KOPT-K1 (cell line): Measurements from ENCODE around the gene PBX3.
A peak's percentile ranks its signal among the peaks of the same experiment; 100 is the strongest.
"Not testable (repeated sequence)": the region's sequence is repeated elsewhere in the genome, so short reads cannot be mapped to it uniquely, and the experiment has no call there.

Source experiments
- H3K27ac ChIP-seq: fragments of 200-600 bp; sonication (generic); 2 replicates; pipeline ENCODE4 v1.5.1; 2016; ENCODE audit warnings: antibody characterized with exemption, mild to moderate bottlenecking, low read depth, low read length; ENCODE audit not compliant: poor library complexity, severe bottlenecking
- H3K36me3 ChIP-seq: fragments of 200-600 bp; sonication (generic); 2 replicates; pipeline ENCODE4 v1.5.1; 2017; ENCODE audit warnings: antibody characterized with exemption, mild to moderate bottlenecking, low read length, moderate library complexity; ENCODE audit not compliant: insufficient read depth
- H3K9me3 ChIP-seq: fragments of 200-600 bp; sonication (generic); 2 replicates; pipeline ENCODE4 v1.5.1; 2017; ENCODE audit warnings: antibody characterized with exemption, low read length, mild to moderate bottlenecking; ENCODE audit not compliant: insufficient read depth, poor library complexity, severe bottlenecking

PBX3 gene

GRCh38 chr9:125816321-125816720 lies 69.1 kb downstream of the PBX3 start:
- no peak overlapping the region for H3K27ac ChIP-seq
- no peaks in the 10 kb centered on the region for H3K36me3 ChIP-seq
- no peaks in the 10 kb centered on the region for H3K9me3 ChIP-seq

- Histone ChIP-seq H3K27ac (no peak overlapping the region), H3K36me3 (no peaks in the 10 kb centered on the region), H3K9me3 (no peaks in the 10 kb centered on the region)
Observed at GRCh38 chr9:125820100-125820804, 73.1 kb downstream of the PBX3 start.

GRCh38 chr9:125821078-125821477 lies 73.9 kb downstream of the PBX3 start:
- H3K36me3 ChIP-seq = no peaks in the 10 kb centered on the region
- H3K9me3 ChIP-seq = no peaks in the 10 kb centered on the region
- no peak overlapping the region for H3K27ac ChIP-seq

- H3K36me3 ChIP-seq = no peaks in the 10 kb centered on the region
- H3K9me3 ChIP-seq = no peaks in the 10 kb centered on the region
- H3K27ac ChIP-seq = no peak overlapping the region
Observed at GRCh38 chr9:125822160-125822559, 75.0 kb downstream of the PBX3 start.

GRCh38 chr9:125822902-125823301 lies 75.7 kb downstream of the PBX3 start:
- H3K27ac ChIP-seq = no peak overlapping the region
- no peaks in the 10 kb centered on the region for H3K36me3 ChIP-seq
- H3K9me3 ChIP-seq = no peaks in the 10 kb centered on the region

GRCh38 chr9:125823874-125824406 lies 76.8 kb downstream of the PBX3 start:
- peak overlapping the region; percentile 64 for H3K27ac ChIP-seq
- H3K36me3 ChIP-seq, H3K9me3 ChIP-seq: not testable (repeated sequence)

GRCh38 chr9:125825762-125826161 lies 78.6 kb downstream of the PBX3 start:
- Histone ChIP-seq H3K36me3 (no peaks in the 10 kb centered on the region), H3K27ac (no peak overlapping the region), H3K9me3 (no peaks in the 10 kb centered on the region)

- H3K36me3 ChIP-seq = no peaks in the 10 kb centered on the region
- no peak overlapping the region for H3K27ac ChIP-seq
- H3K9me3 ChIP-seq = no peaks in the 10 kb centered on the region
Observed at GRCh38 chr9:125826850-125827249, 79.7 kb downstream of the PBX3 start.

GRCh38 chr9:125829743-125830142 lies 82.6 kb downstream of the PBX3 start:
- Histone ChIP-seq H3K27ac (peak overlapping the region; percentile 69), H3K9me3 (no peaks in the 10 kb centered on the region), H3K36me3 (no peaks in the 10 kb centered on the region)

GRCh38 chr9:125831054-125831453 lies 83.9 kb downstream of the PBX3 start:
- Histone ChIP-seq H3K36me3 (no peaks in the 10 kb centered on the region), H3K9me3 (no peaks in the 10 kb centered on the region), H3K27ac (no peak overlapping the region)

GRCh38 chr9:125831616-125832015 lies 84.4 kb downstream of the PBX3 start:
- H3K9me3 ChIP-seq = no peaks in the 10 kb centered on the region
- H3K36me3 ChIP-seq = no peaks in the 10 kb centered on the region
- H3K27ac ChIP-seq = no peak overlapping the region

- H3K27ac ChIP-seq = no peak overlapping the region
- no peaks in the 10 kb centered on the region for H3K36me3 ChIP-seq
- no peaks in the 10 kb centered on the region for H3K9me3 ChIP-seq
Observed at GRCh38 chr9:125835655-125836054, 88.5 kb downstream of the PBX3 start.

- no peaks in the 10 kb centered on the region for H3K9me3 ChIP-seq
- no peak overlapping the region for H3K27ac ChIP-seq
- H3K36me3 ChIP-seq = no peaks in the 10 kb centered on the region
Observed at GRCh38 chr9:125839317-125839716, 92.1 kb downstream of the PBX3 start.

GRCh38 chr9:125841444-125841843 lies 94.3 kb downstream of the PBX3 start:
- Histone ChIP-seq H3K9me3 (no peaks in the 10 kb centered on the region), H3K27ac (no peak overlapping the region), H3K36me3 (no peaks in the 10 kb centered on the region)

- H3K9me3 ChIP-seq = no peaks in the 10 kb centered on the region
- H3K36me3 ChIP-seq = no peaks in the 10 kb centered on the region
- H3K27ac ChIP-seq = no peak overlapping the region
Observed at GRCh38 chr9:125842242-125842641, 95.1 kb downstream of the PBX3 start.

GRCh38 chr9:125843646-125844045 lies 96.5 kb downstream of the PBX3 start:
- Histone ChIP-seq H3K36me3 (no peaks in the 10 kb centered on the region), H3K9me3 (no peaks in the 10 kb centered on the region), H3K27ac (no peak overlapping the region)
